ENCODE data around the gene TNFAIP8L2.
A peak's percentile ranks its signal among the peaks of the same experiment; 100 is the strongest.
"Not testable (repeated sequence)": the region's sequence is repeated elsewhere in the genome, so short reads cannot be mapped to it uniquely, and the experiment has no call there.

TNFAIP8L2 gene

DNA sequence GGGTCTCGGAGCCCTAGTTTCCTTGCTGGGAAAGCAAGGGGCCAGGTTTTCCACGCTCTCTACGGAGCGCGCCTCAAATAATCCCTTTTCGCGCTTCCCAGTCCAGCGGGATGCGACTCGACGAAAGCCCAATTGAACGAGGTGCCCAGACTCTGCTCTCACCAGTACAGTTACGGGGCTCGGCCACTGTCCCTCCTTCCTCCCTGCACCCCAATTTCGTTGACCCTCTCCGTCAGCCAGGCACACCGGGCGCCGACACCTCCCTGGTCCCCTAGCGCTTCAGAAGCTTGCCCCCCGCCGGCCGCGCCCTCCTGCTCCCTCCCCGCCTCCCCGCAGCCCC, 10.4 kb upstream of the TNFAIP8L2 start:
- DNase-seq (ENCODE audit: low spot score), result no peak

DNA sequence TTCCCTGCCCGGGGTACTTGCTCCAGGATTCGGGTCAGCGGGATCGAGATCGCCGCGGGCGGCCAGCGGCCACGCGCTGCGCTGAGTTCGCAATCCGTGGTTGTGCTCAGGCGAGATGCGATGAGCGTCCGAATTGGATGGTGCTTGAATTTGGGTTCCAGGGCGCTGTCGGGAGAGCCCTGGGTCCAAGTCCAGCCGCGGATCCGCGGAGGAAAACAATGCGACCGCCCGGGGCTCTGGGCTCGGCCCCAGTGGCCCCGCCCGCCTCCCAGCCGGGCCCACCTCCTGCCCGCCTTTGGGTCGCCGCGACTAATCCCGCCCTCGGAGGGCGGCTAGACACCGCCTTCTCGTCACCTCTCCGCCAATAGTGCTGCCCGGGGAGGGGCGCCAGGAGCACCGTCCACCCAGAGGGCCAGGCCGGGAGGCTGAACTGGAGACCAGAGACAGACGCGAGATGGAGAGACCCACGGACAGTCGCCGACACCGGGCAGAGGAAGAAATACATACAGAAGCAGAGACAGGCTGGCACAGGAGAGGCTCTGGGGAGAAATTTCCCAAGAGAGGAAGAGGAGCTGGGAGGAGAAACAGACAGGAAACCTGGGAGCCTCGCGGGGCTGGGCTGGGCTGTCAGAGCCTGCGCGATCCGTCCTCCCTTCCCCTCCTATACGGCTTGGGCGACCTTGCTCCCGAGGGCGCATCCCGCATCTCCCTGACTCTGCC, 9.9 kb upstream of the TNFAIP8L2 start, which contains the start of gene SEMA6C:
Gene SEMA6C, minus strand, starts transcription at position 220 of the 720 bp plus-strand sequence. CDS start 4,010 bp downstream, outside the sequence.
- peak; percentile 95 for DNase-seq (ENCODE audit: low spot score)

DNA sequence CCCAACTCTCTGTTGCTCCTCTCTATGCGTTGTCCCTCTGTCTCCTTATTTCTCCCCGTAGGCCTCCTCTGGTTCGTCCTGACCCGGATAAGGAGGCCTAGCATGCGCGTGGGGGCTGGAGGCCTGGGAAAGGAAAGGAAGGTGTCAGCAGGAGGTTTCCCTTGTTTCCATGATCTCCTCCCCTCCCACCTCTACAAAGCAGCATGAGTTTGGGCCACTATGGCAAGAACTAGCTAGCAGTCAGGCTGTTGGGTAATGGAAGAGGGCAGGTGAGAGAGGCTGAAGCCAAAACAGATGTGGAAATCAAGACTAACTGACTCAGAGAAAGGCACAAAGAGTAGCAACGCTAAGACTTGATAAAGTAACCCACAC, 9.3 kb upstream of the TNFAIP8L2 start:
- DNase-seq (ENCODE audit: low spot score), result no peak

DNA sequence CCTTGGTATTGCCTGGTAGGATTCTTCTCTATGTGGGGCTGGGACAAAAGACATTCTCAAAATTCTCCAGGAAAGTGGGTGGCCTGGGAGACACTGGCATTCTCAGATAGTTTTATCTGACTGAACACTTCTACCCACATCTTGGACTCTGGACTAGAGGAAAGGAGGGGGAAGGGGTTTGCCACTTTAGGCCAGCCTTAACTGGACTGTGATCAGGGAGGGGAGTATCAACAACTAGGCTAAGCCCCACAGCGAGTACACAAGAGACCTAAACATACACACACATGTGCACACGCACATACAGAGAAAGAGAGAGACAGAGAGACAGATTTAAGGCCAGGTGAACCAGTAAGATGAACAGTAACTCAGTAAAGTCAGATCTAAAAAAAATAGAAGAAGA, 8.8 kb upstream of the TNFAIP8L2 start:
- DNase-seq (ENCODE audit: low spot score), result no peak

DNA sequence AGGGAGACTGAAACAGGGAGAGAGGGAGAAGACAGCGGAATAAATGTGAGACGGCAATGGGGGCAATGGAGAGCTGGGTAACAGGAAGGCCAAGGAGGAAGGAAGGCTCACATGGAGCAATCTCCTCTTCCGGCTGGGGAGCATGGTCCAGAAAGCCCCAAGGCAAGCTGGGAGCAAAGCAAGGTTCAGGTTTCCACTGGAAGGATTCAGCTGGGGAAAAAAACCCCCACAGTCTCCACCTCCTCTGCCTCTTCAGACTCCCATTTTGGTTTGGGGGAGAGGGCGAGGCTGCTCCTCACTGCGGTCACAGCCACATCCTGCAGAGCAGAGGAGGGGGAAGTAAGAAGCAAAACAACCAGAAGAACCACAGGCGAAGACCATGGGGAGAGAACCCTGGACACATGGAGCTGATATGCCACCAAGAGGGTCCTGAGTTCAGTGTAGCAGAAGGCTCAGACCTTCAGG, 650 bp downstream of the TNFAIP8L2 start:
- DNase-seq (ENCODE audit: low spot score), result no peak

DNA sequence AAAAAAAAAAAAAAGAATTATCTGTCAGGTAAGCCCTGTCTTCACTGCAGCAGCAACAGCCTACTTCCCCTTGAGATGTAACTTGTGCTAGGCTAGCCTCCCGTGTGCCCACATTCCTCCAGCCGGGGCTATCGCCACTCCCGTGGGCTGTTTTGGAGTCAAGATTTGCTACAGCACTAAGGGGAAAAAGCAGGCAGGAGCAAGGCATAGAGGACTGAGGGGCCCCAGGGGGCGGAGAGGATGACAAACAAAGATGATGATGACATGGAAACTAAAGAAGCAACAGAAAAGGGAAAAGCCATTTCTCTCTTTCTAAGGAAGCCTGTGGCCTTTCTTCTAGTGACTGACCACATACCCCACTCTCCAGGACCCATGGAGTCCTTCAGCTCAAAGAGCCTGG, 1.9 kb downstream of the TNFAIP8L2 start:
- no peak for DNase-seq (ENCODE audit: low spot score)

DNA sequence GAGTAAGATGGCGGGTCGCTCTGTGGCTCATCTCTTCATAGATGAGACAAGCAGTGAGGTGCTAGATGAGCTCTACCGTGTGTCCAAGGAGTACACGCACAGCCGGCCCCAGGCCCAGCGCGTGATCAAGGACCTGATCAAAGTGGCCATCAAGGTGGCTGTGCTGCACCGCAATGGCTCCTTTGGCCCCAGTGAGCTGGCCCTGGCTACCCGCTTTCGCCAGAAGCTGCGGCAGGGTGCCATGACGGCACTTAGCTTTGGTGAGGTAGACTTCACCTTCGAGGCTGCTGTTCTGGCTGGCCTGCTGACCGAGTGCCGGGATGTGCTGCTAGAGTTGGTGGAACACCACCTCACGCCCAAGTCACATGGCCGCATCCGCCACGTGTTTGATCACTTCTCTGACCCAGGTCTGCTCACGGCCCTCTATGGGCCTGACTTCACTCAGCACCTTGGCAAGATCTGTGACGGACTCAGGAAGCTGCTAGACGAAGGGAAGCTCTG, 2.4 kb downstream of the TNFAIP8L2 start:
- no peak for DNase-seq (ENCODE audit: low spot score)

DNA sequence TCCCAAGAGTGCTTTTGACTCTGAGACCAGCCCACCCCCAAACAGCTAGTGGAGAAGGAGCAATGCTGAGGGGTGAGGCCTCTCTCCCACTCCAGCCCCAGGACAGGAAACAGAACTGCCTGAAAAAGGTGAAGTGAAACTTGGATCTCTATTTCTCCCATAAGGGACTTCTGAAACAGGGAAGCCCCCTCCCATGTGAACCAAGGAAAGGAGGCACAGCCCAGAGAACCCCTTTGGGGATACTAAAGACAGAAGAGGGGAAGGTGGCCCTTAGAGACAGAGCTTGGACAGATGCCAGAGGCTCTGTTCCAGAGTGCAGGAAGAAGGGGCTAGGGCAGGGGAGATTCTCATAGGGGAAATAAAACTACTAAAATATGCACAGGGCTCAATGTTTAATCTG, 2.9 kb downstream of the TNFAIP8L2 start:
- DNase-seq (ENCODE audit: low spot score), result no peak

DNA sequence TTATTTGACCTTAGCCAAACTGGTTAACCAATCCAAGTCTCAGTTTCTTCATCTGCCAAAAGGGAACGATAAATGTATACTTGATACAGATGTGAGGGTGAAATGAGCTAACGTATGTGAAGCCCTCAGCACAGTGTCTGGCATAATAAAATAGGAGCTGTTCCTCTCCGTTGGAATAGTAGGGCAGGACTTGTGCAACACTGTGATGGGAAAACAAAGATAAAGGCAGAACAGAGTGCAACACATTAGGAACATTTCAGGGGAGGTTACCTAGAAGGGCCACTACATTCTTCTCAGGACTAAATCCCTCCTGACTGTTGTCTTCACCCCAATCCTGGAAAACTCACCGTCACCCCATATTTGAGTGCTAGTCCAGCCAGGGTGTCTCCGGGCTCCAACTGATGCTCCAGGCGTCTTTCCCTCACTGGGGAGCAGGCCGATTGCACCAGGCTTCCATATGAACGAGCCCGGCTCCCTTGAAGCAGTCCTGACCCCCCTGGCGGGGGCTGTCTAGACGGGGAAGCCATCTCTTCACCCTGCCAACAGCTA, 8.4 kb downstream of the TNFAIP8L2 start:
- DNase-seq (ENCODE audit: low spot score), result no peak

DNA sequence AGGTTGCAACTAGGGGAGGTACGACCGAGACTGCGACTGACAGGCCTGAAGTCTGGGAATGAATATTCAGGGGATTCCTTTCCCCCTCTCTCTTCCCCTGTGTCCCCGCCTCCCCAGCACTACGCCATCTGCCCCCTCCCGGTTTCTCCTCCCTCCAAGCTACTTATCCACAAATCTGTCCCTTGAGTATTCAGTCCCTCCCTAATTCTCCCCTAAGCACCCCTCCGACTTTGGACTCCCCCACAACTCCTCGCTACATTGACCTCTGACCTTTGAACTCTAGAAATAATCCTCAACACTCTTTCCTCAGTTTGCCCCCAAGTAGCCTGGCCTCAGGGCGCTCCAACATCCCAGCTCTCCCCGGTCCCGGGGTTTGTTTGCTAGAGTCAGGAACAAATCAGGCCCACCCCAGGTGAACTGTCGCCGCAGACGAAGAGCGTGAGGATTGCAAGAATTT, 8.9 kb downstream of the TNFAIP8L2 start:
- DNase-seq (ENCODE audit: low spot score), result peak; percentile 58

DNA sequence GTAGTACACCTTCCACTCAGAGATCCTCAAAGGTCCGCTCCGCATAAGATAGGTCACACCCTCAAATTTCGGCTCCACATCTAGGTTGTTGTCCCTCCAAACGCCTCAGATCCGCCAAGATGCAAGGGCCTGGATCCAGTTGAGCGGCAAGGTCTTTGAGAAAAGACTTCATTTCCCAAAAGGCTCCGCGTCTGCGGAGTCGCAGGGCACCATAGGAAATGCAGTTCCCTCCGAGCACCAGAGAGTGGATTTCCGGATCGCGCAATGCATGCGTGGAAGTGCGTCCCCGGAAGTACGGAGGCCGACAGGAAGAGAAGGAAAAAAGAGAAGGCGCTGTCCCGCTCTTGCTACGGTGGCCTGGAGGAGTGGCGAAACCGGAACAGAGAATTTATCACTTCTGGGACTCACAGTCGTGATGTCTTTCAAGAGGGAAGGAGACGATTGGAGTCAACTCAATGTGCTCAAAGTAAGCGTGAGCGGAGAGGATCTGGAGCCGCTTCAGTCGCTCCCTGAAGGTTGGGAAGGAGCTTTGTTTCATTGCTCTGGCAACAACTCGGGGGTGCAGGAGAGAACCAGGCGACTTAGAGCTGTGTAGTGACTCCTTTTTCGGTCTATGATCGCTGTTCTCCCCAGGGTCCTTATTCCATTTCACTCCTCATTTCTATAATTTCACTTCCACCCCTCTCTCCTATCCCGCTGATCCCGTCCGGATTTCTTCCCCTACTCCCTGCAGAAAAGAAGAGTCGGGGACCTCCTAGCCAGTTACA, 9.5 kb downstream of the TNFAIP8L2 start, which contains the start of the genes LYSMD1 and SCNM1:
Gene LYSMD1, minus strand, starts transcription at position 165 of the 767 bp plus-strand sequence. CDS start 644 bp downstream, outside the sequence.
Gene SCNM1, plus strand, starts transcription at position 407 of the 767 bp plus-strand sequence. Its CDS starts 9 bp downstream, at position 416.
- peak; percentile 93 for DNase-seq (ENCODE audit: low spot score)

DNA sequence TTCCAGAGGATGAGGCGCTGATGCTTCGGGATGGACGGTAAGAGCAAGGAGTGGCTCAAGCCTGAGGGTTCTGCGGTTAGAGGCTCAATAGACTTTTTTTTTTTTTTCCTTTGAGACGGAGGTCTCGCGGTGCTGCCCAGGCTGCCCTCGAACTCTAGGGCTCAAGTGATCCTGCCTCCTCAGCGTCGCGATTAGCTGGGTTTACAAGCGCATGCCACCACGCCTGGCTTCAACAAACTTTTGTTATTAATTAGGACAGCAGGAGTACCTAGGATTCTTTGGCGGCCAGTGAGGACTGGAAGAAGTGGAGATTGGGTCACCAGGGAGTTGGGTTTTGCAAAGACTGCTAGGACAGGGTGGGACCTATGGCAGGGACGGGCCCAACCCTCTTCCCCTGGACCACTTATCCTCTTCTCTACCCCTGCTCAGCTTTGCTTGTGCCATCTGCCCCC, 10.1 kb downstream of the TNFAIP8L2 start:
- DNase-seq (ENCODE audit: low spot score), result peak; percentile 69

DNA sequence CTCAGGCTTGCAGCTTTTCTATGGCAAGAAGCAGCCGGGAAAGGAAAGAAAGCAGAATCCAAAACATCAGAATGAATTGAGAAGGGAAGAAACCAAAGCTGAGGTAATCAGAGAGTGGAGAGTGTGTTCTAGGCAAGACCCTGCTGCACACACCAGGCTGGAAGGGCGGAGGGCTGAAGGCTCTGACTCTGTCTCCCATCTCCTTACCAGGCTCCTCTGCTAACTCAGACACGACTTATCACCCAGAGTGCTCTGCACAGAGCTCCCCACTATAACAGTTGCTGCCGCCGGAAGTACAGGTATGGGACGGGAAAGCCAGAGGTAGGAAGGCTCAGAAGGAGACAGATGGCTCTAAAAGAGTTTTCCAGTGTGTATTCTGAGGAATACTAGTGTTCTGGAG, 10.7 kb downstream of the TNFAIP8L2 start:
- DNase-seq (ENCODE audit: low spot score), result no peak

DNA sequence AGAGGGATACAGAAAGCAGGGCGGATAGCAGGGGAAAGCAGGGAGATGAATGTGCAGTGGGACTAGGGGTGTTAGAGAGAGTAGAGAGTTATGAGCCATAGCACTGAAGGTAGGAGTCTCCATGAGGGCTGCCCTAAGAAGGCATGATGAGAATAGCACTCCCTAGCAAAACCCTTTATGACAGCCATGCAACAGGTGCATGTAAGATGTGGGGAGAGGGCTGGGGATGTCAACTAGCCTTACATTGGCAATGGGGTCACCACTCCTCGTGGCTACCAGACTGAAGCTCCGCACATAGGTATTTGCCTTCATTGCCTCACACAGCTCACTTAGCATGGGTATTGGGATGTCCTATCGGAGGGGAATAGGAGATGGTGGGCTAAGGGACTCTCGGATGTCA, 14.7 kb downstream of the TNFAIP8L2 start:
- no peak for DNase-seq (ENCODE audit: low spot score)

DNA sequence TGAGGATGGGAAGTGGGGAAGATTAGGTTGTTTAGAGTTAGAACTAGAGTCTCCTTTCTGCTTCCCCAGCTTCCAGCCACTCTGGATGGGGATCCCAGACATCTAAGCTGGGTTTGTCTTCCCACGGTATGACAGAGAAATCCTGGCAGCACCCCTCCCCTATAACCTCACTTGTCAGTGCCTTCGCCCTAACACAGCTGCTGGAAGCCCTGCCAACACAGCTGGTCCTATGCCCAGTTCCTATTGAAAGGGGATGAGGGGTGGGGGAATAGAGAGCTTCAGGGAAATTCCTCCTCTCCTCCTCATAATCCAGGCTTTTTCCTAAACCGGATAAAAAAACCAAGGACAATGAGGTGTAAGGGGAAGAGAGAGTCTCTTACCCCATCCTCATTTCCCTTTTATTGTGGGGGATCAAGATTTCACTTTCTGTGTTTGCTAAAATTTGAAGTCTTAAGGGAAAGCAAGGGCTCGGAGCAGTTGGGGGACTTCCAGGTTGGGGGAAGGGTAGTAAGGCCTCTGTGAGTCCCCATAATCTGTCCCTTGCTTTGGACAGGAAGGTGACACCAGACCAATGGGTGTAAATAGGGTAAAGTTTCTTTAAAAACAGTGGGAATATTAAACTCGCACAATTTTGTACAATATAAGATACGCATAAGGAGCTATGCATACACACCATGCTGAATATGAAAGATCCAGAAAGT, 18.7 kb downstream of the TNFAIP8L2 start:
- DNase-seq (ENCODE audit: low spot score), result no peak

DNA sequence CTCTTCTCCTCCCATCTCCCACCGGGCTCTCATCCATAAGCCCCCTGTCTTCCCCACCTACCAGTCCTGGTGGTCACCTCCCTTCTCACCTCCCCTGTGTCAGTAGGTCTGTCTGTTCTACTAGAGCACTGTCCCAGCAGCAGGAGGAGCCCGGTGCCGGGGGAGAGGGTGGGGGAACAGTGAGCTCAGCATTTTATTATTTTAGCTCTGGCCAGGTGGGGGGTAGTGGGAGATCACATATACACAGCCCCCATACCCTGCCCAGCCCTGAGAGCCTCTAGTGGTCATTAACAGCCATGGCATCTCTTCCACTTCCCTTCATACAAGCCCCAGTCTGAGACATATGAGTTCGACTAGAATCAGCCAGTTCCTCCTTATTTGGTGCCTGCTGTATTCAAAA, 19.4 kb downstream of the TNFAIP8L2 start, which contains the start of gene TMOD4:
Gene TMOD4, minus strand, starts transcription at position 119 of the 400 bp plus-strand sequence. CDS start 1,106 bp downstream, outside the sequence.
- peak; percentile 51 for DNase-seq (ENCODE audit: low spot score)

DNA sequence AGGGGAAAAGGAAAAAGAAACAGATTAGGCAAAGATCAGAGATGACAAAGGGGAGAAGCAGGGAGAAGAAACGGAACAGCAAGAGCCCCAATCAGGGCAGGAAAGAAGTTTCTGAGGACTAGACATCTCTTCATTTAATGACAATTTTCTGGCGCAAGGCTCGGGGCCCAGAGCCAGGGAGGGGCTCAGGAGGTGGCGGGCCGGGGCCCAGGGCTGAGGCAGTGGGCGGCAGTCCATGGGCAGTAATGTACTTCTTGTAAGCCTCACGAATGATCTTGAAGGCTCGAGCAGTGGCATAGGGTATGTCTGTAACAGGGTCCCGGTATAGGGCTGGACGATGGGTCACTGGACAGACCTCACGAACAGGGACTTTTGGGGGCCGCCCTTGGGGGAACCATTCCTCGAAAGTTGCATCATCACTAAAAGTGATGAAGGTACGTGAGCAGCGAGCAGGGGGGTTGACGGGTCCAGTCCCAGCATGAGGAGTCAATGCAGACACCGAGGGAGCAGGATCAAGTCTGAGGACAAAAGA, 20.1 kb downstream of the TNFAIP8L2 start:
- DNase-seq (ENCODE audit: low spot score), result no peak

DNA sequence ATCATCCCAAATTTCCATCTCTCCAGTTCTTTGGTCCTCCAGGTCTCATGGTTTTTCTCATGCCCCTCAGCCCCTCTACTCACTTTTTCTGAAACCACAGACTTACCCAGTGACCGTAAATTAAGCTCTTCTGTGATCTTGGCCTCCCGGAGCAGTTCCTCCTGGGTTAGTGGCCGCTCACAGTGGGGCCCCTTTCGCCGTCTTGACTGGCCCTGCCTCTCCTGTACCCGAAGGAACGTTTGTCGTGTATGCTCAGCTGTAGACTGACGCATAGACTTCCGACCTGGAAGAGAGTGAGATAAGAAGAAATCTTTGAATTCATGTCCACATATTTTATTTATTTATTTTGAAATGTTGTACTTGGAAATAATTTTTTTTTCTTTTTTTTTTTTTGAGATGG, 27.8 kb downstream of the TNFAIP8L2 start:
- DNase-seq (ENCODE audit: low spot score), result no peak

DNA sequence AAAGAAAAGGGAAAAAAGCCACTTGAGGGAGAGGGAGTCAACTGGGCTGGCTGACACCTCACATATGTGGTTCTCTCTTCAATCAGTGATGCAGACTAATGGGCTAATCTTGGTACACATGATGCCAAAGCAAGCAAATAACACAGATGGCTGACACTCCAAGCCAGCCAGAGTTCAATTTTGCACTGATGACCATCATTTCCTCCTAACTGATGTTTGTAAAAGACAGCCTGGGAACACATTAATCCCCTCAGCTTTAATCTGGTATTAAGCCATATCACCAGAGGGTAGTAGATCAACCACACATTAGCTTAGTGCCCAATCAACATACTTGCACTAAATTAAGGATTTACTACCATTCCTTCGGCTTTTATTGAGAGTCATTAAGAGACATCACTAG, 30.8 kb downstream of the TNFAIP8L2 start:
- DNase-seq (ENCODE audit: low spot score), result no peak

DNA sequence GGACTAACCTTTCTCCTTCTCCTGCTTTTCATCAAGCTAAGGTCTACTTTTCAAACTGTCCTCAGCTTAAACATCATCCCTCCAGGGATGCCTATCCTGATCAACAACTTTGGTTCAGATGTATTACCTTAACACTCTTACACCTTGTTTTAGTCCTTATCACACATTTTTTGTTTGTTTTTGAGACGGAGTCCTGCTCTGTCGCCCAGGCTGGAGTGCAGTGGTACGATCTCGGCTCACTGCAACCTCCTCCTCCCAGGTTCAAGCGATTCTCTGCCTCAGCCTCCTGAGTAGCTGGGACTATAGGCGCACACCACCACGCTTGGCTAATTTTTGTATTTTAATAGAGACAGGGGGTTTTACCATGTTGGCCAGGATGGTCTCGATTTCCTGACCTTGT, 32.2 kb downstream of the TNFAIP8L2 start:
- not testable (repeated sequence) for DNase-seq (ENCODE audit: low spot score)
